Panc1 (cell line): ENCODE results near the gene EVI5. TPM values are rescaled to one million over a fixed set of nuclear protein-coding genes. Genes with fewer than 3 reads are reported as not detected.
A peak's percentile ranks its signal among the peaks of the same experiment; 100 is the strongest.

Source experiments
- ATAC-seq: fragments of 200-7000 bp; cut with Tn5 transposase; 2 replicates; pipeline ENCODE4 v1.9.1; 2020; ENCODE audit warnings: mild to moderate bottlenecking, moderate library complexity
- BruUV-seq: library from RNA; stranded (reverse); fragments of 400-500 nt; replicated peaks from 2 replicates; lab custom pipeline; 2021; lab: Mats Ljungman, UMichigan
- CTCF ChIA-PET: fragments of 300-600 bp; sonication (Branson Sonifier 250); formaldehyde crosslinking; loops from one replicate; lab custom pipeline; 2022; ENCODE audit warnings: antibody characterized with exemption; lab: Charles Lee
- POLR2A ChIA-PET: fragments of 300-600 bp; sonication (Branson Sonifier 250); formaldehyde crosslinking; loops from one replicate; lab custom pipeline; 2022; ENCODE audit warnings: antibody characterized with exemption; lab: Charles Lee
- DNase-seq: peaks from one replicate; pipeline ENCODE4 v3.0.0-alpha.2; 2010; ENCODE audit warnings: low read depth, low spot score
- H3K27ac ChIP-seq: 2 replicates; pipeline ENCODE4 v1.5.1; 2011; ENCODE audit warnings: mild to moderate bottlenecking, low read length, inconsistent platforms
- H3K27me3 ChIP-seq: fragments of 200-500 bp; sonication (Bioruptor generic); 2 replicates; pipeline ENCODE4 v1.6.0; 2014; ENCODE audit warnings: low read length, inconsistent platforms; ENCODE audit not compliant: control insufficient read depth, insufficient read depth
- H3K36me3 ChIP-seq: fragments of 200-500 bp; sonication (Bioruptor generic); 2 replicates; pipeline ENCODE4 v1.5.1; 2014; ENCODE audit warnings: inconsistent platforms, mild to moderate bottlenecking, low read length, moderate library complexity; ENCODE audit not compliant: control insufficient read depth, insufficient read depth
- H3K4me1 ChIP-seq: 2 replicates; pipeline ENCODE4 v1.5.1; 2011; ENCODE audit warnings: inconsistent platforms, mild to moderate bottlenecking, low read length, moderate library complexity; ENCODE audit not compliant: control insufficient read depth, insufficient read depth
- H3K4me3 ChIP-seq, 2 experiments: 2 replicates each; pipeline ENCODE4 v1.5.1; 2011 to 2012; ENCODE audit warnings: low read depth in 2 of 2, low read length in 2 of 2, mild to moderate bottlenecking in 2 of 2, inconsistent platforms in 1 of 2, moderate library complexity in 1 of 2
- H3K9me3 ChIP-seq: fragments of 200-500 bp; sonication (Bioruptor generic); 2 replicates; pipeline ENCODE4 v1.5.1; 2014; ENCODE audit warnings: low read depth, mild to moderate bottlenecking, inconsistent platforms, low read length, moderate library complexity; ENCODE audit not compliant: control insufficient read depth, insufficient read depth
- CTCF ChIP-seq: fragments of 450-650 bp; IDR thresholded peaks from 2 replicates; pipeline ENCODE4 v1.5.1; 2017; ENCODE audit warnings: mild to moderate bottlenecking
- POLR2AphosphoS5 ChIP-seq: IDR thresholded peaks from 2 replicates; pipeline ENCODE4 v1.6.1; 2012; ENCODE audit warnings: mild to moderate bottlenecking, low read depth, low read length, moderate library complexity
- REST ChIP-seq, 2 experiments: IDR thresholded peaks; 2 replicates each; pipeline ENCODE4 v1.6.1; 2011 to 2012; ENCODE audit warnings: low read depth in 2 of 2, control low read depth in 1 of 2, low read length in 1 of 2, mild to moderate bottlenecking in 1 of 2, moderate library complexity in 1 of 2; ENCODE audit not compliant: insufficient read depth in 1 of 2
- SIN3A ChIP-seq: IDR thresholded peaks from 2 replicates; pipeline ENCODE4 v1.6.1; 2012; ENCODE audit warnings: low read depth, mild to moderate bottlenecking, low read length, moderate library complexity, borderline replicate concordance; ENCODE audit not compliant: insufficient read depth
- TCF7L2 ChIP-seq: IDR thresholded peaks from 2 replicates; pipeline ENCODE4 v1.6.1; 2011; ENCODE audit warnings: mild to moderate bottlenecking, low read depth, low read length, inconsistent platforms
- in situ Hi-C: cut with HindIII; loops from 2 replicates; pipeline ENCODE4 v1.10.0; 2016; ENCODE audit warnings: low sequenced_read_pairs, low pct_unique_long_range_greater_than_20kb
- intact Hi-C: fragments of 100-400 bp; cut with micrococcal nuclease; formaldehyde crosslinking; loops from one replicate; pipeline ENCODE4 v1.10.0; 2022; ENCODE audit not compliant: unreplicated experiment
- total RNA-seq: library from RNA; stranded (reverse); gene quantifications from one replicate; pipeline ENCODE4 v1.2.1, GENCODE V29; 2021; ENCODE audit not compliant: unreplicated experiment

EVI5 gene
- total RNA-seq, 1 experiment from 2014 or later = 21.2 TPM

- in situ Hi-C loops (no loop called here), intact Hi-C loops (no loop called here)
- Histone ChIP-seq H3K9me3 (no peaks in the 10 kb centered on the region), H3K4me1 (no peaks in the 10 kb centered on the region), H3K36me3 (no peaks in the 10 kb centered on the region), H3K27me3 (no peaks in the 10 kb centered on the region), H3K27ac (no peak overlapping the region), H3K4me3 (no peak overlapping the region)
- ATAC-seq = peak; percentile 72; the same call in 1 of the 2 replicates
- ChIA-PET POLR2A (interaction anchor here (0.5 kb wide), 1 partner anchor 9 kb away, joined by 3 read pairs; no protein-coding TSS in a partner anchor), CTCF (interaction anchor here (0.6 kb wide), 2 partner anchors 8 to 40 kb away, joined by 5 to 7 read pairs; no protein-coding TSS in a partner anchor)
- TF ChIP-seq REST (IDR thresholded peaks at IDR 0.05; ENCODE audit: insufficient read depth in 1 of 2, low read depth in 2 of 2, low read length in 1 of 2) = no peak
- TF ChIP-seq SIN3A = no peak
- peak; percentile 55 for TF ChIP-seq CTCF
- TF ChIP-seq POLR2AphosphoS5 = no peak
- TF ChIP-seq TCF7L2 = no peak
- no peak for DNase-seq
- no TSS peak for BruUV-seq
Measured at GRCh38 chr1:92736395-92736794, 48.5 kb downstream of the EVI5 start.

- no TSS peak for BruUV-seq
- Histone ChIP-seq H3K4me3 (no peak overlapping the region), H3K36me3 (no peaks in the 10 kb centered on the region), H3K4me1 (no peaks in the 10 kb centered on the region), H3K27ac (no peak overlapping the region), H3K27me3 (no peaks in the 10 kb centered on the region), H3K9me3 (no peaks in the 10 kb centered on the region)
- no peak for TF ChIP-seq TCF7L2
- TF ChIP-seq CTCF = no peak
- no peak for TF ChIP-seq POLR2AphosphoS5
- no peak for TF ChIP-seq SIN3A
- TF ChIP-seq REST (IDR thresholded peaks at IDR 0.05; ENCODE audit: insufficient read depth in 1 of 2, low read depth in 2 of 2, low read length in 1 of 2) = no peak
- ChIA-PET CTCF (no interaction called here), POLR2A (no interaction called here)
- in situ Hi-C loops = no loop called here
- DNase-seq = no peak
- no peak for ATAC-seq
- intact Hi-C loops = no loop called here
Measured at GRCh38 chr1:92730476-92730875, 54.4 kb downstream of the EVI5 start.
